Measurements from ENCODE around the gene SHC3.

GRCh38 chr9:89008744-89009545 lies 169.7 kb downstream of the SHC3 start:
- TF ChIP-seq CTCF (IDR thresholded peaks at IDR 0.05), result no peak
- TF ChIP-seq POLR2A (IDR thresholded peaks at IDR 0.05), result no peak

All from esophagus squamous epithelium (tissue), 4 donors.